Activated T-helper 17 cell treated with anti-CD3 and anti-CD28 coated beads, Interleukin-2, amount 50 U/mL, for 72 hours (primary cell): ENCODE data around the gene C16orf92. TPM values are rescaled to one million over a fixed set of nuclear protein-coding genes. Genes with fewer than 3 reads are reported as not detected.

Experiments
- ATAC-seq: fragments of 150-1000 bp; cut with Tn5 transposase; replicated peaks from 2 replicates; pipeline ENCODE4 v1.10.0; 2021; ENCODE audit warnings: mild to moderate bottlenecking, moderate library complexity
- H3K27ac Mint-ChIP-seq: one replicate; pipeline ENCODE4 v1.8.0; 2022; ENCODE audit warnings: mixed read lengths
- H3K27me3 Mint-ChIP-seq: one replicate; pipeline ENCODE4 v1.8.0; 2022; ENCODE audit warnings: mixed read lengths
- H3K36me3 Mint-ChIP-seq: one replicate; pipeline ENCODE4 v1.8.0; 2022; ENCODE audit warnings: low read depth, mild to moderate bottlenecking, mixed read lengths
- H3K4me1 Mint-ChIP-seq: one replicate; pipeline ENCODE4 v1.8.0; 2022; ENCODE audit warnings: mixed read lengths
- H3K4me3 Mint-ChIP-seq: one replicate; pipeline ENCODE4 v1.8.0; 2022; ENCODE audit warnings: mild to moderate bottlenecking, mixed read lengths
- H3K9me3 Mint-ChIP-seq: one replicate; pipeline ENCODE4 v1.8.0; 2022; ENCODE audit warnings: mixed read lengths
- total RNA-seq, 2 donors: library from RNA; stranded (reverse); gene quantifications; one replicate each; pipeline ENCODE4 v1.2.3, GENCODE V29; 2022

Gene C16orf92
- total RNA-seq, 2 donors from 2014 or later = not detected

DNA sequence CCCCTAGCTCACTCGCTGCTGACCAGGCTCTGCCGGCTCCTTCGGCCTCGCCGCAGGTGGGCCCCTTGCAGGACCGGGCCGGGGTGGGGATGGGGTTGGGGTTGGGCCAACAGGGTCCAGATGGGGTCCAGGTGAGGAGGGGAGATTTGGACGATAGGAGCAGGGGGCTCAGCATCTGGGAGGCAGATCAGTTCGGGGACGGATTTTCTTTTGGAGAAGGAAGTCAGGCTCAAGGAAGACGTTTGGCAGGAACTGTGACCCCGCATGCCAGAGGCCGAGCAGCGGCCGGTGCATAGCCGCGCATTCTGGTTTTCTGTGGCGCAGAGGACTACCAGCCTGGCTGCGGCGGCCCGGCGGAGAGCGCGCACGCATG, 41.7 kb downstream of the C16orf92 start:
- peaks cover 9% of the 10 kb centered on the region for H3K4me1 Mint-ChIP-seq
- no peaks in the 10 kb centered on the region for H3K9me3 Mint-ChIP-seq
- ATAC-seq = no peak
- H3K4me3 Mint-ChIP-seq = peak overlapping the region; percentile 92
- no peaks in the 10 kb centered on the region for H3K27me3 Mint-ChIP-seq
- peaks cover 62% of the 10 kb centered on the region for H3K36me3 Mint-ChIP-seq
- H3K27ac Mint-ChIP-seq = peak overlapping the region; percentile 95

DNA sequence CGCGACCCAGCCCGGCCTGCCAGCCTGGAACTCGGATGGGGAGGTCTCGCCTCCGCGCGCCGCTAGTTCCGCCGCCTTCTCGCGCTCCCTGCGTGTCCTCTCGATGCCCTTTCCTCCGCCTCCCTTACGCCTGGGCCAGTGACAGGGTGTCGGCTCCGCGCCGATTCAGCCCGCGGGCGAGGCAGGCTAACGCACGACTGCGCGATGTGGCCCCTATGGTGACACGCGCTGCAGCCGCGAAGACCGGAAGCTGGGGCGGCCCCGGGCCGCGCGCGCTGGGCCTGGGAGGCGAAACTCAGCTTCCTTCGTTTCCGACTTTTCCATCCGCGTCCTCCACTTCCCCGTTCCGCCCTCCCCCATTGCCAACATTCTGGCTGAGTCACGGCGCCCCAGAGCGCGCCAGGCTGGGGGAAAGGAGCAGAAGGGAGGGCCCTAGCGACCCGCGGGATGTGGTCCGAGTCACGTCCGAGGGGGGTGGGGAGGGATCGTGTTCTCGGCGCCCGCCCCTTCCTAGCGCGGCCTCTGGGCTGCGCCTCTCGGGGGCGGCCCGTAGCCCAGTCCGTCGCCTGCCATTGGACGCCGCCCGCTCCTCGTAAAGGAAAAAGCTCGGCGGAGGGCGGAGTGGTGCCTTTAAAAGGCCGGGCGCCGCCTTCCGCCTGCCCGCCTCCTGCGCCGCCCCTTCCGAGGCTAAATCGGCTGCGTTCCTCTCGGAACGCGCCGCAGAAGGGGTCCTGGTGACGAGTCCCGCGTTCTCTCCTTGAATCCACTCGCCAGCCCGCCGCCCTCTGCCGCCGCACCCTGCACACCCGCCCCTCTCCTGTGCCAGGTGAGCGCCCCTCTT, 42.3 kb downstream of the C16orf92 start, which contains the start of gene ALDOA:
ALDOA (plus strand) TSS at position 659 of the 841 bp plus-strand sequence. CDS start 1,138 bp downstream, outside the sequence.
- H3K4me1 Mint-ChIP-seq = peaks cover 9% of the 10 kb centered on the region
- no peaks in the 10 kb centered on the region for H3K27me3 Mint-ChIP-seq
- peaks cover 68% of the 10 kb centered on the region for H3K36me3 Mint-ChIP-seq

DNA sequence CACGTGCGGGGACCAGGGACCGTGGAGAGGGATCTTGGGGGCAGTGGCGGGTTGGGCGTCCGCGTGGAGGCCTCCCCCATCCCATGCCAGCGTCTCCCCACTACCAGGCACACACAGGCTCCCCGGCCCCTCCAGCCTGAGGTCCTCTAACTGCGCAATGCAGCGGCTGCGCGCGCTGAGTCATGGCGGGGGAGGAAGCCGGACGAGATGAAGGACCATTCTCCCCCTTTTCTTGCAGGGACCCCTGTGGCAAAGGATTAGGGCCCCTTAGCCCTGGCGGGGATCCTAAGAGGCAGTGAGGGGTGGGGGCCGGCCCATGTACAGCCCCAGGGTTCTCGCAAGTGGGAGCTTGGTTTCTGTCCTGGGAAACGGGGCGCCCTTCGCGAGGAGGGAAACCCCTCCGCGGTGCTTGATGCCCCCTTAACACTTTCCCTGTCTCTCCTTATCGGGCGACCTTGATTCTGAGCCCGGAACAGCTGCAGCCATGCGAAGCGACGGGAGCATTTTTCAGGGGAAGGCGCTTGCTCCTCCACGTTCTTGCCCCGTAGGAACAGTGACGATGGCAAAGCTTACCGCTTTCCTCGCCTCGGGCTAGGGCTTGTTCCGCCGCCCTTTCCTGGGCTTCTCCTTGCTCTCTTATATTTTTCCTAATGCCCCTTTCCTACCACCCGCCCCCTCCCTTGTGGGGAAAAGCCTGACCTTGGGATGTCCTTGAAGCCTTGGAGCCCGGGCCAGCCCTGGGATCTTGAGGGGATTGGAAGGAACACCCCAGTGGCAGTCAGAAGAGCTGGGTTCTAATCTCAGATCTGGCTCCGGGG, 43.2 kb downstream of the C16orf92 start:
- H3K36me3 Mint-ChIP-seq = peaks cover 76% of the 10 kb centered on the region
- H3K4me3 Mint-ChIP-seq = peak overlapping the region; percentile 92
- peak; percentile 11 for ATAC-seq
- H3K4me1 Mint-ChIP-seq = peaks cover 9% of the 10 kb centered on the region
- H3K27ac Mint-ChIP-seq = peak overlapping the region; percentile 95
- H3K27me3 Mint-ChIP-seq = no peaks in the 10 kb centered on the region
- H3K9me3 Mint-ChIP-seq = no peaks in the 10 kb centered on the region

More for the DNA sequence above, 42.3 kb downstream of the C16orf92 start, which contains the start of gene ALDOA:
- H3K27ac Mint-ChIP-seq = peak within 1 kb of the TSS; percentile 95
- ATAC-seq = peak; percentile 87
- no peaks in the 10 kb centered on the region for H3K9me3 Mint-ChIP-seq
- H3K4me3 Mint-ChIP-seq = peak within 1 kb of the TSS; percentile 92

DNA sequence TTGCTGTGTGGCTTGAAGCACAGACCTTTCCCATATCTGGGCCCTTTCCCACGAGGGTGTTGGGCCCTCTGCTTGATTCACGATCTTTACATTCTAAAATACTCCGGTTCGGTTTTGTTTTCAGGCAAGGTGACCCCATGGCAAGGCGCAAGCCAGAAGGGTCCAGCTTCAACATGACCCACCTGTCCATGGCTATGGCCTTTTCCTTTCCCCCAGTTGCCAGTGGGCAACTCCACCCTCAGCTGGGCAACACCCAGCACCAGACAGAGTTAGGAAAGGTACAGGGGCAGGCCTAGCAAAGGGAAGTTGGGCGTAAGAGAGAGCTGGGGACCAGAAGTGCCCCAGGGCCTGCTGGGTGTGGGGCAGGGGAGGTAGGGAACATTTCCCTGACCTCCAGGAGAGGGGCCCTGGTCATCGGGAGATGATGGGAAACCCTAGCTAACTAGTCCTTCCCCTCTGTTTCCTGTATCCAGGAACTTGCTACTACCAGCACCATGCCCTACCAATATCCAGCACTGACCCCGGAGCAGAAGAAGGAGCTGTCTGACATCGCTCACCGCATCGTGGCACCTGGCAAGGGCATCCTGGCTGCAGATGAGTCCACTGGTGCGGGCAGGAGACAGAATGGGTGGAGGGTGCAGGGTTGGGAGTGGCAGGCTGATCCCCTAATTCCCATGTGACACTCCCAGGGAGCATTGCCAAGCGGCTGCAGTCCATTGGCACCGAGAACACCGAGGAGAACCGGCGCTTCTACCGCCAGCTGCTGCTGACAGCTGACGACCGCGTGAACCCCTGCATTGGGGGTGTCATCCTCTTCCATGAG, 44.0 kb downstream of the C16orf92 start:
- Mint-ChIP-seq H3K36me3 (peaks cover 84% of the 10 kb centered on the region), H3K27me3 (no peaks in the 10 kb centered on the region)

DNA sequence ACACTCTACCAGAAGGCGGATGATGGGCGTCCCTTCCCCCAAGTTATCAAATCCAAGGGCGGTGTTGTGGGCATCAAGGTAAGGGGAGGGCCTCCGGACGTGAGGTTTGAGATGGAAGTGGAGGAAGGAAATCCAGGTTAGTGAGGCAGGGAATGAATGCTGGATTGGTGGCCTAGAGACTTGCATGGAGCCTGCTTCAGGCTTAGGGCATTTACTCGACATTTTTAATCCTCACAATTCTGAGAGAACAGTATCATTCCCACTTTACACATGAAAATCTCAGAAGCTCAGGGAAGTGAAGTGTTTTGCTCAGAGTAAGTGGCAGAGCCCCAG, 44.6 kb downstream of the C16orf92 start:
- H3K9me3 Mint-ChIP-seq = no peaks in the 10 kb centered on the region
- ATAC-seq = no peak
- H3K36me3 Mint-ChIP-seq = peaks cover 89% of the 10 kb centered on the region
- no peaks in the 10 kb centered on the region for H3K27me3 Mint-ChIP-seq
- peak overlapping the region; percentile 92 for H3K4me3 Mint-ChIP-seq
- peak overlapping the region; percentile 95 for H3K27ac Mint-ChIP-seq
- H3K4me1 Mint-ChIP-seq = peaks cover 9% of the 10 kb centered on the region

More for the DNA sequence above, 44.0 kb downstream of the C16orf92 start:
- Mint-ChIP-seq H3K4me3 (peak overlapping the region; percentile 92), H3K9me3 (no peaks in the 10 kb centered on the region), H3K27ac (peak overlapping the region; percentile 95), H3K4me1 (peaks cover 9% of the 10 kb centered on the region)
- no peak for ATAC-seq

DNA sequence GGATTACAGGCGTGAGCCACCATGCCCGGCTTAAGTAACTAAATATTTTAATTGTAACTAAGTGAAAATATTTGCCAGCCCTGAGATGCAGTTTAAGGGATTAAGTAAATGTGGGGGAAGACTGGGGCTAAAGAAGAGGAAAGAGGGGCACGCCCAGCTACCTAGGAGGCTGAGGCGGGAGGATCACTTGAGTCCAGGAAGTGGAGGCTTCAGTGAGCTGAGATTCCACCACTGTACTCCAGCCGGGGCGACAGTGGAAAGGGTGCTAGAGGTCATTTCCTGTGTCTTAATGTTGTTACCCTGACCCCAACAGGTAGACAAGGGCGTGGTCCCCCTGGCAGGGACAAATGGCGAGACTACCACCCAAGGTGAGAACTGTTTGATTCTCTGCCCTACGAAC, 45.3 kb downstream of the C16orf92 start:
- H3K27ac Mint-ChIP-seq = peak overlapping the region; percentile 73
- ATAC-seq = no peak
- H3K9me3 Mint-ChIP-seq = no peaks in the 10 kb centered on the region
- H3K36me3 Mint-ChIP-seq = peaks cover 89% of the 10 kb centered on the region
- peak overlapping the region; percentile 67 for H3K4me3 Mint-ChIP-seq
- H3K4me1 Mint-ChIP-seq = peaks cover 9% of the 10 kb centered on the region
- H3K27me3 Mint-ChIP-seq = no peaks in the 10 kb centered on the region

DNA sequence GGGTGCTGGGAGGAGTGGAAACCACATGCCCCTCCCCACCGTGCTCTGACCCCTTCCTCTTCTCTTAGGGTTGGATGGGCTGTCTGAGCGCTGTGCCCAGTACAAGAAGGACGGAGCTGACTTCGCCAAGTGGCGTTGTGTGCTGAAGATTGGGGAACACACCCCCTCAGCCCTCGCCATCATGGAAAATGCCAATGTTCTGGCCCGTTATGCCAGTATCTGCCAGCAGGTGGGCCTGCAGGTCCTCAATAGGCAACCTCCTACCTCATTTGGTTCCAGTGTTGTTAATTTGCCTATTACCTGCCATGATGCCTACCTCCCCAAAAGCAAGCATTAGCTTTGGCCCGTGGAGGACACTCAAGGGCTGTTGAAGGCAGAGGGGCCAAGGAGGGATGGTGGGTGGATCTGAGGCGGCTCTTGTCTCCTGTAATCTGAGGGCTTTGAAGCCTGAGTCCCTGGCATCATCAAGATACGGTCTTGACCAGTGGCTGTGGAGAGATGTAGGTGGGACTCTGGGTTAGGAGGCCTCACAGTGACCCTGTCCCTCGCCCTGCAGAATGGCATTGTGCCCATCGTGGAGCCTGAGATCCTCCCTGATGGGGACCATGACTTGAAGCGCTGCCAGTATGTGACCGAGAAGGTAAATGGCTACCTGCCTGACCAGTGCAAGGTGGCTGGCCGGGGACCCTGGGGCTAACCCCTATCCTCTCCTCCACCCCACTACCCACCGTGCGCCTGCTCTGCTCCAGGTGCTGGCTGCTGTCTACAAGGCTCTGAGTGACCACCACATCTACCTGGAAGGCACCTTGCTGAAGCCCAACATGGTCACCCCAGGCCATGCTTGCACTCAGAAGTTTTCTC, 46.0 kb downstream of the C16orf92 start:
- Mint-ChIP-seq H3K4me1 (peaks cover 9% of the 10 kb centered on the region), H3K9me3 (no peaks in the 10 kb centered on the region), H3K27ac (peak overlapping the region; percentile 73), H3K36me3 (peaks cover 85% of the 10 kb centered on the region), H3K27me3 (no peaks in the 10 kb centered on the region), H3K4me3 (peak overlapping the region; percentile 67)
- no peak for ATAC-seq

DNA sequence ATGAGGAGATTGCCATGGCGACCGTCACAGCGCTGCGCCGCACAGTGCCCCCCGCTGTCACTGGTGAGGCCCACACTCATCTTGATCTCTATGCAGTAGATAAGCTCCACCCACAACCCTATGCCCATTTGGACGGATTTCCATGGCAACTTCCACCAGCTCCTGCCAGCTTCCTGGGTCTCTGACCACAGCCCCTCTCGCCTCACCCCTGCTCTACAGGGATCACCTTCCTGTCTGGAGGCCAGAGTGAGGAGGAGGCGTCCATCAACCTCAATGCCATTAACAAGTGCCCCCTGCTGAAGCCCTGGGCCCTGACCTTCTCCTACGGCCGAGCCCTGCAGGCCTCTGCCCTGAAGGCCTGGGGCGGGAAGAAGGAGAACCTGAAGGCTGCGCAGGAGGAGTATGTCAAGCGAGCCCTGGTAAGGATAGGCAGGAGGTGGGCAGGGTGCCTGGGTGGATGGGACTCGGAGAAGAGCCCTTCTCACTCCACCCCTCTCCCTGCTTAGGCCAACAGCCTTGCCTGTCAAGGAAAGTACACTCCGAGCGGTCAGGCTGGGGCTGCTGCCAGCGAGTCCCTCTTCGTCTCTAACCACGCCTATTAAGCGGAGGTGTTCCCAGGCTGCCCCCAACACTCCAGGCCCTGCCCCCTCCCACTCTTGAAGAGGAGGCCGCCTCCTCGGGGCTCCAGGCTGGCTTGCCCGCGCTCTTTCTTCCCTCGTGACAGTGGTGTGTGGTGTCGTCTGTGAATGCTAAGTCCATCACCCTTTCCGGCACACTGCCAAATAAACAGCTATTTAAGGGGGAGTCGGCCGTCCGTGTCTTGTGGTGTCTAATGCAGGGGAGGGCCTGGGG, 46.8 kb downstream of the C16orf92 start:
- H3K4me3 Mint-ChIP-seq = peak overlapping the region; percentile 67
- peaks cover 9% of the 10 kb centered on the region for H3K4me1 Mint-ChIP-seq
- no peaks in the 10 kb centered on the region for H3K27me3 Mint-ChIP-seq
- ATAC-seq = no peak
- no peaks in the 10 kb centered on the region for H3K9me3 Mint-ChIP-seq
- peak overlapping the region; percentile 65 for H3K27ac Mint-ChIP-seq
- H3K36me3 Mint-ChIP-seq = peaks cover 79% of the 10 kb centered on the region

DNA sequence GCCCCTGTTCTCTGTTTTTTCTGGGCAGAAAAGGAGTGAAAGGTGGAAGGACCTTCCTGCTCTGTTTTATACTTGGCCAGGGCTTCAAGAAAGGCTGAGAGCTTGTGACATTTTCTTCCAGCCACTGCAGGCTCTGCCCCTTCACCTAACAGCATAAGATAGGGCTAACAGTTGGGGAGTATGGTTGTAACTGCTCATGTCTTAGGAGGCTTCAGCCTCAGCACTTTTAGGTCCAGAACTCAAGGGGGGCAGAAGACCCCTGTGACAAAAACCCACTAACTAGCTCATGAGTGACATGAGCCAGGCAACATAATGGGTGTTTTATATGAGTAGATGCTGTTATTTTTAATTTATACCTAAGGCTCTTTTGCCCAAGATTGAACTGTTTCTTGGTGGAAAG, 47.5 kb downstream of the C16orf92 start:
- no peak for ATAC-seq
- peaks cover 77% of the 10 kb centered on the region for H3K36me3 Mint-ChIP-seq
- no peaks in the 10 kb centered on the region for H3K9me3 Mint-ChIP-seq
- peaks cover 9% of the 10 kb centered on the region for H3K4me1 Mint-ChIP-seq
- H3K4me3 Mint-ChIP-seq = peak overlapping the region; percentile 67
- no peaks in the 10 kb centered on the region for H3K27me3 Mint-ChIP-seq
- H3K27ac Mint-ChIP-seq = peak overlapping the region; percentile 65

Other genes starting within 250 kb of the C16orf92 start
- not detected for gene ZG16, start 244.9 kb upstream of the C16orf92 start, total RNA-seq
- 100 to 1,000 TPM; 122 to 139 TPM for gene KIF22, start 232.4 kb upstream of the C16orf92 start, total RNA-seq
- 100 to 1,000 TPM; 239 to 288 TPM for gene MAZ, start 216.7 kb upstream of the C16orf92 start, total RNA-seq
- 1 to 10 TPM; 1.2 to 9.1 TPM for gene PRRT2, start 211.0 kb upstream of the C16orf92 start, total RNA-seq
- 10 to 100 TPM; 26.8 to 26.9 TPM for gene PAGR1, start 207.0 kb upstream of the C16orf92 start, total RNA-seq
- 100 to 1,000 TPM; 101 to 133 TPM for gene MVP, start 202.7 kb upstream of the C16orf92 start, total RNA-seq
- 10 to 100 TPM; 36.1 to 45.9 TPM for gene CDIPT, start 160.0 kb upstream of the C16orf92 start, total RNA-seq
- gene SEZ6L2, start 123.6 kb upstream of the C16orf92 start, total RNA-seq = under 1 TPM in 1 of 2 donors, not detected in 1; 0.56 TPM
- 1 to 10 TPM; 3.1 to 3.5 TPM for gene ASPHD1, start 122.7 kb upstream of the C16orf92 start, total RNA-seq
- gene KCTD13, start 97.0 kb upstream of the C16orf92 start, total RNA-seq = 10 to 100 TPM; 31.9 to 36.0 TPM
- gene TMEM219, start 61.1 kb upstream of the C16orf92 start, total RNA-seq = 10 to 100 TPM; 55.2 to 70.8 TPM
- 10 to 100 TPM; 34.9 to 44.0 TPM for gene TAOK2, start 49.3 kb upstream of the C16orf92 start, total RNA-seq
- 10 to 100 TPM; 23.9 to 34.1 TPM for gene HIRIP3, start 27.6 kb upstream of the C16orf92 start, total RNA-seq
- 100 to 1,000 TPM in 1 of 2 donors, 10 to 100 TPM in 1; 77.9 to 116 TPM for gene INO80E, start 27.0 kb upstream of the C16orf92 start, total RNA-seq
- 1 to 10 TPM in 1 of 2 donors, under 1 TPM in 1; 0.19 to 1.0 TPM for gene DOC2A, start 12.2 kb upstream of the C16orf92 start, total RNA-seq
- gene TLCD3B, start 8.1 kb downstream of the C16orf92 start, total RNA-seq = 1 to 10 TPM; 1.9 to 7.4 TPM
- gene ALDOA, start 42.6 kb downstream of the C16orf92 start, total RNA-seq = 1,000 to 10,000 TPM; 2,200 to 3,862 TPM
- gene PPP4C, start 52.8 kb downstream of the C16orf92 start, total RNA-seq = 100 to 1,000 TPM; 111 to 147 TPM
- gene TBX6, start 68.7 kb downstream of the C16orf92 start, total RNA-seq = 1 to 10 TPM; 1.1 to 3.7 TPM
- gene YPEL3, start 73.0 kb downstream of the C16orf92 start, total RNA-seq = 100 to 1,000 TPM in 1 of 2 donors, 10 to 100 TPM in 1; 34.7 to 107 TPM
- gene GDPD3, start 90.3 kb downstream of the C16orf92 start, total RNA-seq = 10 to 100 TPM; 13.4 to 37.8 TPM
- gene MAPK3, start 100.0 kb downstream of the C16orf92 start, total RNA-seq = 100 to 1,000 TPM in 1 of 2 donors, 10 to 100 TPM in 1; 73.1 to 141 TPM
- gene CORO1A, start 160.4 kb downstream of the C16orf92 start, total RNA-seq = 1,000 to 10,000 TPM in 1 of 2 donors, 100 to 1,000 TPM in 1; 649 to 1,196 TPM
- 100 to 1,000 TPM; 100 to 267 TPM for gene BOLA2B, start 170.5 kb downstream of the C16orf92 start, total RNA-seq
- 10 to 100 TPM; 34.1 to 69.0 TPM for gene SLX1A, start 170.7 kb downstream of the C16orf92 start, total RNA-seq
- gene SULT1A3, start 176.1 kb downstream of the C16orf92 start, total RNA-seq = 10 to 100 TPM; 30.9 to 39.5 TPM
- gene NPIPB13, start 225.3 kb downstream of the C16orf92 start, total RNA-seq = 10 to 100 TPM; 16.1 to 25.1 TPM